Suprapubic skin (tissue), 4 donors: ENCODE measurements around the gene TPM4.

Experiments
- CTCF ChIP-seq, 2 donors: fragments of 200-600 bp in 1 of 2; fragments of 450-650 bp in 1 of 2; sonication (generic) in 1 of 2; IDR thresholded peaks; one replicate each; pipeline ENCODE4 v1.5.1; 2016 to 2019; ENCODE audit warnings: antibody characterized with exemption in 2 of 2, mild to moderate bottlenecking in 1 of 2, moderate library complexity in 1 of 2
- EP300 ChIP-seq: sonication (generic); formaldehyde crosslinking; IDR thresholded peaks from one replicate; pipeline ENCODE4 v1.6.1; 2017; ENCODE audit warnings: antibody characterized with exemption
- POLR2A ChIP-seq, 2 donors: fragments of 450-650 bp; IDR thresholded peaks; one replicate each; pipeline ENCODE4 v1.6.1; 2017; ENCODE audit warnings: antibody characterized with exemption in 2 of 2, mild to moderate bottlenecking in 2 of 2, moderate library complexity in 2 of 2
- POLR2AphosphoS5 ChIP-seq, 3 donors: sonication (generic); formaldehyde crosslinking; IDR thresholded peaks; one replicate each; pipeline ENCODE4 v1.6.1; 2017; ENCODE audit warnings: antibody characterized with exemption in 3 of 3

GRCh38 chr19:16111160-16111908, 35.0 kb downstream of the TPM4 start, which contains the start of gene RAB8A:
- TF ChIP-seq POLR2AphosphoS5 (IDR thresholded peaks at IDR 0.05) (peak in 2 of 3 donors; percentile 3 to 94), CTCF (IDR thresholded peaks at IDR 0.05) (peak; percentile 98 to 100), EP300 (no peak), POLR2A (IDR thresholded peaks at IDR 0.05) (peak in 1 of 2 donors; percentile 47)
